ACC112 (cell line): ENCODE data around the gene CSDE1.
A peak's percentile ranks its signal among the peaks of the same experiment; 100 is the strongest.

ENCODE experiments used
- H2AFZ ChIP-seq: fragments of 200-600 bp; sonication (generic); one replicate; pipeline ENCODE4 v1.6.0; 2017; ENCODE audit warnings: antibody characterized with exemption, low read length; ENCODE audit not compliant: unreplicated experiment
- H3K27ac ChIP-seq: fragments of 200-600 bp; sonication (generic); 2 replicates; pipeline ENCODE4 v1.5.1; 2014; ENCODE audit warnings: low read depth, mild to moderate bottlenecking, antibody characterized with exemption, low read length, moderate library complexity
- H3K27me3 ChIP-seq: fragments of 200-600 bp; sonication (generic); 2 replicates; pipeline ENCODE4 v1.6.1; 2014; ENCODE audit warnings: mild to moderate bottlenecking, antibody characterized with exemption, low read length, moderate library complexity, mixed read lengths; ENCODE audit not compliant: insufficient read depth
- H3K36me3 ChIP-seq: fragments of 200-600 bp; sonication (generic); 2 replicates; pipeline ENCODE4 v1.6.1; 2016; ENCODE audit warnings: mild to moderate bottlenecking, antibody characterized with exemption, low read length, moderate library complexity, mixed read lengths; ENCODE audit not compliant: insufficient read depth
- H3K4me1 ChIP-seq: fragments of 200-600 bp; sonication (generic); one replicate; pipeline ENCODE4 v1.6.1; 2016; ENCODE audit warnings: low read length, mixed read lengths; ENCODE audit not compliant: insufficient read depth, unreplicated experiment, control insufficient read depth
- H3K4me3 ChIP-seq: fragments of 200-600 bp; sonication (generic); 2 replicates; pipeline ENCODE4 v1.5.1; 2014; ENCODE audit warnings: mild to moderate bottlenecking, low read depth, low read length
- H3K79me2 ChIP-seq: fragments of 200-600 bp; sonication (generic); one replicate; pipeline ENCODE4 v1.6.0; 2016; ENCODE audit warnings: low read length; ENCODE audit not compliant: control insufficient read depth, unreplicated experiment, insufficient read depth

Gene CSDE1

GRCh38 chr1:114749835-114750234 lies 7.9 kb downstream of the CSDE1 start:
- Histone ChIP-seq H3K27ac (no peak overlapping the region), H3K27me3 (no peaks in the 10 kb centered on the region), H3K4me1 (peaks cover 37% of the 10 kb centered on the region), H2AFZ (no peak overlapping the region), H3K4me3 (no peak overlapping the region), H3K36me3 (peaks cover 41% of the 10 kb centered on the region), H3K79me2 (peaks cover 100% of the 10 kb centered on the region)

- Histone ChIP-seq H3K4me3 (no peak overlapping the region), H3K27ac (no peak overlapping the region), H3K4me1 (peaks cover 17% of the 10 kb centered on the region), H3K27me3 (no peaks in the 10 kb centered on the region), H2AFZ (no peak overlapping the region), H3K36me3 (peaks cover 51% of the 10 kb centered on the region), H3K79me2 (peaks cover 100% of the 10 kb centered on the region)
These were observed 11.2 kb downstream of the CSDE1 start for GRCh38 chr1:114746450-114747121.

- H2AFZ ChIP-seq: no peak overlapping the region
- no peaks in the 10 kb centered on the region for H3K27me3 ChIP-seq
- peak overlapping the region; percentile 30 for H3K27ac ChIP-seq
- H3K4me1 ChIP-seq: peaks cover 7% of the 10 kb centered on the region
- H3K4me3 ChIP-seq: no peak overlapping the region
- H3K36me3 ChIP-seq: peaks cover 49% of the 10 kb centered on the region
- peaks cover 100% of the 10 kb centered on the region for H3K79me2 ChIP-seq
These were observed 12.5 kb downstream of the CSDE1 start for GRCh38 chr1:114745291-114745690.

- Histone ChIP-seq H3K27me3 (no peaks in the 10 kb centered on the region), H3K36me3 (peaks cover 42% of the 10 kb centered on the region), H3K79me2 (peaks cover 89% of the 10 kb centered on the region)
These were observed 15.6 kb downstream of the CSDE1 start for GRCh38 chr1:114741963-114742746.

GRCh38 chr1:114740331-114740730 lies 17.5 kb downstream of the CSDE1 start:
- Histone ChIP-seq H3K36me3 (peaks cover 51% of the 10 kb centered on the region), H3K4me1 (no peaks in the 10 kb centered on the region), H3K27ac (no peak overlapping the region), H2AFZ (no peak overlapping the region), H3K27me3 (no peaks in the 10 kb centered on the region), H3K79me2 (peaks cover 77% of the 10 kb centered on the region), H3K4me3 (no peak overlapping the region)

More at GRCh38 chr1:114741963-114742746, 15.6 kb downstream of the CSDE1 start:
- no peak overlapping the region for H3K4me3 ChIP-seq
- no peak overlapping the region for H3K27ac ChIP-seq
- H3K4me1 ChIP-seq: peaks cover 7% of the 10 kb centered on the region
- H2AFZ ChIP-seq: no peak overlapping the region

- Histone ChIP-seq H3K27me3 (no peaks in the 10 kb centered on the region), H3K79me2 (peaks cover 51% of the 10 kb centered on the region), H3K27ac (no peak overlapping the region), H3K36me3 (peaks cover 62% of the 10 kb centered on the region), H2AFZ (no peak overlapping the region), H3K4me1 (no peaks in the 10 kb centered on the region), H3K4me3 (no peak overlapping the region)
These were observed 20.4 kb downstream of the CSDE1 start for GRCh38 chr1:114737314-114737849.

- no peaks in the 10 kb centered on the region for H3K4me1 ChIP-seq
- peaks cover 75% of the 10 kb centered on the region for H3K36me3 ChIP-seq
- no peaks in the 10 kb centered on the region for H3K27me3 ChIP-seq
- H2AFZ ChIP-seq: no peak overlapping the region
- peaks cover 34% of the 10 kb centered on the region for H3K79me2 ChIP-seq
- no peak overlapping the region for H3K27ac ChIP-seq
- no peak overlapping the region for H3K4me3 ChIP-seq
These were observed 22.3 kb downstream of the CSDE1 start for GRCh38 chr1:114735479-114735878.

- no peak overlapping the region for H2AFZ ChIP-seq
- no peaks in the 10 kb centered on the region for H3K4me1 ChIP-seq
- H3K36me3 ChIP-seq: peaks cover 64% of the 10 kb centered on the region
- H3K79me2 ChIP-seq: peaks cover 12% of the 10 kb centered on the region
- no peak overlapping the region for H3K4me3 ChIP-seq
- no peak overlapping the region for H3K27ac ChIP-seq
- H3K27me3 ChIP-seq: no peaks in the 10 kb centered on the region
These were observed 28.0 kb downstream of the CSDE1 start for GRCh38 chr1:114729782-114730181.

GRCh38 chr1:114728553-114728952 lies 29.2 kb downstream of the CSDE1 start:
- Histone ChIP-seq H3K27ac (no peak overlapping the region), H2AFZ (no peak overlapping the region), H3K79me2 (peaks cover 12% of the 10 kb centered on the region), H3K36me3 (peaks cover 64% of the 10 kb centered on the region), H3K4me3 (no peak overlapping the region), H3K4me1 (no peaks in the 10 kb centered on the region), H3K27me3 (no peaks in the 10 kb centered on the region)

GRCh38 chr1:114725230-114725629 lies 32.6 kb downstream of the CSDE1 start:
- Histone ChIP-seq H3K36me3 (peaks cover 61% of the 10 kb centered on the region), H3K4me1 (peaks cover under 1% of the 10 kb centered on the region), H3K27me3 (no peaks in the 10 kb centered on the region), H3K4me3 (no peak overlapping the region), H2AFZ (no peak overlapping the region), H3K27ac (no peak overlapping the region), H3K79me2 (peaks cover 6% of the 10 kb centered on the region)
